Fibroblast of skin of left quadriceps (primary cell): ENCODE results near the gene SHISA9.

ENCODE experiments used
- DNase-seq, 2 experiments: peaks; one replicate each; pipeline ENCODE4 v3.0.0-alpha.2; 2013; ENCODE audit warnings: low read depth in 2 of 2

Gene SHISA9

DNA sequence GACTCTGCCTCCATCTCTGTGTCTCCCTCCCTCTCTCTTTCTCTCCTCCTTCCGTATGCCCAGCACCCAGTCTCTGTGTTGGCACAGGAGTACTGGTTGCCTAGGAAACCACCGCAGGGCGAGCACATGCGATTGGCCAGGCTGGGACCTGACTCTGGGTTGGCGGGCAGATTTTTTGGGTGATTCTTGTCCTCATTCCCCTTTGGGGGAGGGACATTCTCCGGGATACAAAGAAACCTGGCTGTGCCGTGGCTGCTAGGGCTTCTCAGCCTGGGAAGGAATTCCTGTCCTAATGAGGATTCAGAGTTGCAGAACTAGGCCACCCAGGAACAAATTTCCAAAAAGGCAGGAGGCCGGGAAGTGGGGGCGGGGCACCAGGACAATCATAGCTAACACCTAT, 168.9 kb downstream of the SHISA9 start:
- DNase-seq, result no peak

DNA sequence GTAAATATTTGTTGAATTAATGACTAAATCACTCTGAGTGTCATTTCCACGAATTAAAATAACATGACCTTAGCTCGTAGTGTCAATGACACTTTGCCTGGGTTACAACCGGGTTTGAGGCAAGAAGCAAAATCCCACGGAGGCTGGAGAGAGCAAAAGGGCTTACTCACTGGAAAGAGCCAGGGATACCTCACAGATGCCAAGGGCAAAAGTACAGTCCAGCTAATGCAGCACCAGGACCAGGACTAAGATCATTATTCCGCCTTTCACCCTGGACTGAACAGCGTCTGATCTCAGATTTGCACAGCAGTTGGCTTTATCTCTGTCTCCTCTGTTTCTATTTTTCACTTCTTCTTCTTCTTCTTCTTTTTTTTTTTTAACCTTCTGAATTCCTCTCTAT, 175.5 kb downstream of the SHISA9 start:
- no peak for DNase-seq

DNA sequence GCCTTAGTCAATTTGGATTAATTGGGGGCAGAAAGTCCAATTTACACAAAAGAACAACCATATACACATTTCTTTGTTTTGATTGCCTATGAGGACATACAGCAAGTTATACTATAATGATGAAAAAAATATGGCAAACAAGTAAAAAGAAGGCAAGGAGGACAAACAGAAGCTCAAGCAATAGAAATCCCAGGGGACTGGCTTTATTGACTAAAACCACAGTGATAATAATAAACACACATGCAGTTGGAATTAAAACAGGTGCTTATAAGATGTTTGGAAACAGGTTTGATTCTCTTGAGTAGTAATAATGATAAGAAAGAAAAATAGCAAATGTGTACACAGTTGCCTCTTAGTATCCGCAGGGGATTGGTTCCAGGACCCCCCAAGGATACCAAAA, 176.4 kb downstream of the SHISA9 start:
- DNase-seq, result no peak

DNA sequence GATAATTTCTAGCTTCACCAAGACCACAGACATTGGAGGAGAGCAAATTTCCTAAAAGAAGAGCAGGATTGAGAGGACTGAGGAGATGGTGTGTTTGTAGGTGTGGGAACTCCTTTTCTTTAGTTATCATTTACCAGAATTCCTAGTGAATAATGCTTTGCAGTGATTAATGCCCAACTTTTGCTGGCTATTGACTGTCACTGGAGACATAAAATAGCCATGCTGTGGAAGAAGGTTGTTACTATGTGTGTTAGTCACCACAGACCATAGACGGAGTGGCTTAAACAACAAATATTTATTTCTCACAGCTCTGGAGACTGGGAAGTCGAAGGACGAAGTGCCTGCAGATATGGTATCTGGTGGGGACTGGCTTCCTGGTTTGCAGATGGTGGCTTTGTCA, 179.1 kb downstream of the SHISA9 start:
- no peak for DNase-seq

DNA sequence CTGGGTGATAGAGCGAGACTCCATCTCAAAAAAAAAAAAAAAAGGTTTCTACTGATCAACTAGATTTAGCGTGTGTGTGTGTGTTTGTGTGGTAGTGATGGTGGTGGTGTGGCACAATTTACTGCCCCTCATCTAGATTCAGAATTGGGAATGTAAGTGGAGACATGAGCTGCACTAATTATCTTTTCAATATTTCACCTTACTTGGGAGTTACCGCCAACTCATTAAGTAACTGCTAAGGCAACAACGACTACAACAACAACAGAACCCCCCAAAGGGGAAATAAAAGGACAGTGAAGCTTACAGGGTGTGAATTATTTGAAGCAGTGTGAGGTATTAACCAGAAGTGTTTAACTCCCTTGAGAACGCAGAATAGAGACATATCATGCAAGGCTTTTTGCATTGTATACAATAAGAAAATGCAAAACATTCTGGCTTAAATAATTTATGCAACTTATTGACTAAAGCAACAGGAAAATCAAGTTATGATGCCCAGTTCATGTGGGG, 180.5 kb downstream of the SHISA9 start:
- no peak for DNase-seq

DNA sequence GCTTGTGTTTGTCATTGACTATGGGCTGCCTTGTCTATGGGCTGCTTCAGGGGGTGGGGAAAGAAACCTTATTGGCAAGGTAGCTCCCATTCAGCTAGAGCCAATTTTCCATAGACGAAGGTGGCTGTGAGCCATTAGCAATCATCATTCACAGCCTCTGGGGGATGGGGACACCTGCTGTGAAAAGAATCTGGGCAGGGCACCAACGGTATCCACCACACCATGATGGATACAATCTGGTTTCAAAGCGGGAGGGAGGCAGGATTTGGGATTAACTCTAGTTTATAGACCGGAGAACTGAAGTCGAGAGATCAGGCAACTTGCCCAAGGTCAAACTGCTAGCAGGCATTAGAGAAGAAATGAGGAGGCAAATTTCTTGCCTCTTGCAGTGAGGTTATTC, 182.3 kb downstream of the SHISA9 start:
- DNase-seq, result no peak

DNA sequence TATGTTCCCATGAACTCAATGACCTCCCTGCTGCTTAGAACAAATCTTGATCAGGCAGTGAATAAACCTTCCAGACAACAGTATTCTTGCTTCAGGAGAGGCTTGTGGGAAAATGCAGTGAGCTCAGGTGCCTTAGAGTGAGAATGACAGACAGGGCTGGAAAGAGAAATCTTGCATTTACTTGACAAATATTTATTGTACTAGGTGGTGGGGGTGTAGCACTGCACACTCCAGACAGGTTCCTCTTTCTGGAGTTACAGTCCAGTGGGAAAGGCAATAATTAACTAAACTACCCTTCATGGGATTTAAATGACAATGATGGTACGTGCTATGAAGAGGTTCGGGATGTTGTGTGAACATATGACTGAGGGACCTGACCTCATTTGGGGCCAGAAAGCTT, 182.9 kb downstream of the SHISA9 start:
- DNase-seq, result no peak

DNA sequence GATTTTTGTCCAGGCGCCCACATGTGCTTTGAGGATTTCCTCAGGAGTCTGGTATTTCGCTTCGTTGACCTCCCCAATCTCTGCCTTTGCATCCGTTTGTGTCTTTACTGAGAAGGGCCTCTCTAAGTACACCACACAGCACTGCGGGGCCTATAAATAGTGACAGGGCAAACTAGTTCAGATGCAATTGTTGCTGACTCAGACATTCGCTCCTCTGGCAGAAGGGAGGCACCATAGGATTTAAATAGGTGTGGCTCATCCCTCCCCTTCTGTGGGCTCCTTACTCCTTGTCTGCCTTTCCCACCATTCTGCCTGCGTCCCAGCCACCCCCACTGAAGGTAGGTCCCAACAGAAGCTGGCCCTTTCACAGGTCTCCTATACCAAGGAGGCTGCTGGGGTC, 192.3 kb downstream of the SHISA9 start:
- DNase-seq, result no peak

DNA sequence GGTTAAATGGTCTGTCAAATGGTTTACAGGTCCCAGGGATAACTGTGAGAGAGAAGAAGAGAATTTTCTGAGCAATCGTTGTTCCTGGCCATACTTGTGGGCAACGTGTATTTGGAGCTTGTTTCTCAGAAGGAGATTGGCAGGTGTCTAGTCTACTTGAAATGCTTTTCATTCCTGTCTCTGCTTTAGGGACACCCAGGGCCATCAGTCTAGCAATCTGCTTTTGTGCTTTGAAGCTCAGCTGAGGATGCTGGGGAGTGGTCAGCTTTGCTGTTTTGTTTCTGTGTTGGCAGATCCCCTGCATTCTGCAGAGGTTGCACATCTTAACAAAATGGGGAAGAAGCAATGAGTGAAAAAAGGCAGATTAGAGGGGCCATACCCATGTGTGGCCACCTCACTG, 193.7 kb downstream of the SHISA9 start:
- DNase-seq, result no peak

DNA sequence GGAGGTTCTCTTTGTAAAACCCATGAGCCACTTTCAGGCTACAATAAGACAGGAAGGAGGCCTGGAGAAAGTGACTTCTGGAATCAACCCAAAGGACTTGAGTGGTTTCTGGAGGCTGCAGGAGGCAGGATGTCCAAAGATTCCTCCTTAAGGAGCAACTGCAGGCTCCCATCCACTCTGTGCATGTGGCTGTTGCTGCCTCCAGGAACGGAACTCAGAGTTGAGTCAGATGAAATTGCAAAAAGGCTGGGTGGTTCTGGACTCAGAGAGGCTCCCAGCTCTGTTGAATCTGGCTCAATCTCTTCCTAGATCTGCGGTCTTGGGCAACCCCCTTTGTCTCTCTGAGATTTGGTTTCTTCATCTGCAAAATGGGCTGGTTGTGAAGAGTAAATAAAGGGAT, 197.1 kb downstream of the SHISA9 start:
- DNase-seq, result no peak

DNA sequence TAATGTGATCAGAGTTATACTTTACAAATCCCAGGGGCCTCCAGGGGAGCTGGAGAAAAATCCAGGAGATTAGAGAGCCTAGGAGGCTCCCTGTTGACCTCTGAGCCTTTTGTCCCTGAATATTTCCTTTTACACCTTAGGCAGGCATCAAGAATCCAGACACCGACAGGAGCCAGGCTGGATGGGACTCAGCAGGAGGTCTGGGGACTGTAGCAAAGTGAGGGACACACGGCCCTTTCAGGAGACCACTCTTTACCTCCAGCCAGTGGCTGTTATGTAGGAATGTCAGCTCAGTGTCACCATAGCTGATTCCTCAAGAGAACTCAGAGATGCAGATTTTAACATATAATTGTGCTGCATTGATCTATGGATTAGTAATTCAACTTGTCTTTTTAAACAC, 198.4 kb downstream of the SHISA9 start:
- DNase-seq, result no peak

DNA sequence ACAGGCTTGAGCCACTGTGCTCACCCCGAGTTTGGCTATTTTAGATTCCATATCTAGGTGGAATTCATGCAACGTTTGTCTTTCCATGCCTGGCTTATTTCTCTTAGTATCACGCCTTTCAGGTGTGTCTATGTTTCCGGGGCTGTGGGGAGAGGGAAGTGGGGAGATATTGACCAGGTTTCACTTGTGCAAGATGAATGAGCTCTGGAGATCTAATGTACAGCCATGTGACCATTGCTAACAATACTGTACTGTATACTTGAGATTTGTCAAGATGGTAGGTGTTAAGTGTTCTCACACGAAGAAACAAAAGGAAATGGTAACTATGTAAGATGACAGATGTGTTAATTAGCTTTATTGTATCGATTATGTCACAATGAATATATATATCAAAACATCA, 199.6 kb downstream of the SHISA9 start:
- no peak for DNase-seq

DNA sequence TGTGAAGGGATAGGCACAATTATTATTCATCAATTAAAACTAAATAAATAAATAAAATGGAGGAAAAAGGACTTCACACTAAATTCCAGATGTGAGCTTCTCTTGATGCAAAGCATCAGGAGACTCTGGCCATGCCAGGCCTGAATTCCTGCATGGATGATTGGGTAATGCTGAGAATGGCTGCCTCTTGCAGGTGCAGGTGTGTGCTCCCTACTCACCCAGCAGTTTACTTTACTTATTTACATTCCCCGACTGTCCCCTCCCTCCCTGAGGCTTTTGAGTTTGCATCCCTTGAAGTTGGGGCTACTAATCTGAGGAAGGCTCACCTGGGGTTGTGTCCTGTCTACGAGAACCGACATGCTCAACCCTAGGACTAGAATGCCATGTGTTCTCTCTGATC, 200.4 kb downstream of the SHISA9 start:
- no peak for DNase-seq

DNA sequence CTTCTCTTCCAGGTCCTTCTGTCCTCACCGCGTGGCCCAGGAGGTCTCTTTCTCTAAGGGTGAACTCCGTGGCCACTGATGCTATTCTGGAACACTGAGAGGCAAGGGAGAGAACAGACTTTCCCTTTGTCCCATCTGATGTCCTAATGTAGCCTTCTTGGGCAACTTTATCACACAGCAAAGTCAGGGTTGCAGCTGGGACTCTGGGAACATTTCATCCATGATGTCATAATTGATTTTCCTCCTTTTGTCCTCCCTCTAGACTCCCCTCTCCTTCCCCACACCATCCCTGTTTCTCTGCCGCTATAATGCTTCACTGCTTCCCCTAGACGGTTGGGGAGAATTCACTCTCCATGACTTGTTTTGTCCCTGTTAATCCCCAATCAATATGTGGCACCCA, 201.0 kb downstream of the SHISA9 start:
- no peak for DNase-seq

DNA sequence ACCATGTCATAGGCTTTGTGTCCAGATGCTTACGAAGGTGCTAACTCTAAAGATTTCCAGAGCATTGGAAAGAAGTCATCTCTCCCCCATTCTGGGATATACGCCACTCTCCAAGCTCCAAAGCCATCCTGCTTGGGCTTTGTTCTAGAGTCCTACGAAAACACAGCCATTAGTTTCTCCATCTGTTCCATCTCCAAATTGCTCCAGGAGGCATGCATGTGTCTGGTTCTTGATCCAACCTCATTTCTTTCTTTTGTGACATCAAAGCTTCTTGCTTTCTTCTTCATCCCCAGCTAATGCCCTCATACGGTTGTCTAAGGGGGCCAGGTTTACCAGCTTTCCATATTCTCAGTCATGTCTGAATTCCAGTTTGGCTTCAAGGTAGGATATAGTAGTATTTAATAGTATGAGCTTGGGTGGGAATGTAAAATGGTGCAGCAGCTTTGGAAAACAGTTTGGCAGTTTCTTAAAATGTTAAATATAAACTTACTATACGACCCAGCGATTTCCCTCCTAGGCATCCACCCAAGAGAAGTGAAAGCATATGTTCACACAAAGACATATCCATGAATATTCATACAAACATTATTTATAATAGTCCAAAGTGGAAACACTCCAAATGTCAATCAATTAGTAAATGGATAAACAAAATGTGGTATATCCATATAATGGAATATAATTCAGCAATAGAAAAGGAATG, 202.6 kb downstream of the SHISA9 start:
- no peak for DNase-seq

DNA sequence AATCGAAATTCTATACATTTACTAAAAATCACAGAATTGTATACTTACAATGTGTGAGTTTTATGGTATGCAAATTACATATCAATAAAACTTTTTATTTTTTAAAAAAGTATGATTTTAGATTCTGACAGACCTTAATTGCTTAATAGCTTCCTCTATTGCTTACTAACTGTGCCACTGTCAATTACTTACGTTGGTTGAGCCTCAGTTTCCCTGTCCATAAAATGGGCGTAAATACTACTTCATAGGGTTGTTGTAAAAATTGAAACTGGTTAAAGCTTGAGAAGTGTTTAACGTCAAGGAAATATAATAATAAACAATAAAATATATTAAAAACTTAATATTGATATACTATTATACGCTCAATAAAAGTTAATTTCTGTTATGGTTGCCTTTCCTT, 203.4 kb downstream of the SHISA9 start:
- no peak for DNase-seq

DNA sequence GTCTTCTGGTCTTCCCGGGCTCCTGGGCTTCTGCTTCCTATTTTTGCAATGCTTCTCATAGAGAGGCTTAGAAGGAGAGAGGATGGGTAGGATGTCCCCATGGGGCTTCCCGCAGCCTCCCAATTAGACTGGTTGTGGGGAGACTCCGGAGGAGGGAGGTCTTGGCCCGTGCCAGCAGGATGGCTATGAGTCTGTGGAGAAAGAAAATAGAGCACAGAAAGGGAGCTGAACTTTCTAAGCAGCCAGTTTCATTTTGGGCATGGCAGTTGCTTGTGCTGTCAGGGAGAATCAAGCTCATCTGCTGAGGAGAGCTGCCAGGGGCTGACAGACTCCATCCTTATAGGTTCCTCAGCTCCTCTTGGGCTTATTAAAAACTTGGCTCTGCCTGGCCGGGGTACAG, 204.0 kb downstream of the SHISA9 start:
- no peak for DNase-seq

DNA sequence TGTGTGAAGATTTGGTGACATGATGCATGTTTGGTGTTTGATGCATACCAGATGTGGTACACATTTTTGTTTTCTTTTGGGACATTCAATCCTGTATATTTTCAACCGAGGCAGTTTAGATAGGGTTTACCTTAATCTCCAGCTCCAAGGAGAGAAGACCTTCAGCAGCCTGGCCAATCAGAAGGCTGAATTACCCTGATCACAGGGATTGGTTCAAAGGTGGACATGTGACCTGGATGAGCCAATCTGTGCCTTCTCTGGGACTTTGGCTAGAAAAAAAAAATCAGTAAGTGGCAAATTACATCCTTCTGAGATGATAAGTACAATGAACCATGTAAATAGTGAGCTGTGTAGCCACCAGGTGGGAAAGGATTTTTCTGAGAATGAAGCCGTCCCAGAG, 205.1 kb downstream of the SHISA9 start:
- DNase-seq, result no peak

DNA sequence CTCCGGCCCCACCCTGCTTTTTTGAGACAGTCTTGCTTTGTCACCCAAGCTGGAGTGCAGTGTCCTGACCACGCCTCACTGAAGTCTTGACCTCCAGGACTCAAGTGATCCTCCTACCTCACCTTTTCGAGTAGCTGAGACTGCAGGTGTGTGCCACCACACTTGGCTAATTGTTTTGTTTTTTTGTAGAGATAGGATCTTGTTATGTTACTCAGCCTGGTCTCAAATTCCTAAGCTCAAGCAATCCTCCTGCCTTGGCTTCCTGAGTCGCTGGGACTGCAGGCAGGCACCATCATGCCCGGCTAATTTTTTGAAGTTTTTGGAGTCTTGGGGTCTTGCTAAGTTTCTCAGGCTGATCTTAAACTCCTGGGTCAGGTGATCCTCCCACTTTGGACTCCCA, 206.7 kb downstream of the SHISA9 start:
- DNase-seq, result no peak

DNA sequence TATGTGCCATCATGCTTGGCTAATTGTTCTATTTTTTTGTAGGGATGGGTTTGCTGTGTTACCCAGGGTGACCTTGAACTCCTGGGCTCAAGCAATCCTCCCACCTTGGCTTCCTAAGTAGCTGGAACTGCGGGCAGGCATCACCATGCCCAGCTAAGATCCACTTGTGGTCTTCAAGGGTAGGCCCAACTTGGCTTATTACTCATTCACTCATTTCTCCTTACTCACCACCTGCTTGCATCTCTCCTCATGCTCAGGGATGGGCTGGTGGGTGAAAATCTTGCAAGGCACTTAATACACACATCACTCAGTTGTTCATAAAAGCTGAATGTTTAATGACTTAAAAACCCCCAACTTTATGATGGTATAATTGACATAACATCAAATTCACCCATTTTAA, 207.8 kb downstream of the SHISA9 start:
- no peak for DNase-seq

DNA sequence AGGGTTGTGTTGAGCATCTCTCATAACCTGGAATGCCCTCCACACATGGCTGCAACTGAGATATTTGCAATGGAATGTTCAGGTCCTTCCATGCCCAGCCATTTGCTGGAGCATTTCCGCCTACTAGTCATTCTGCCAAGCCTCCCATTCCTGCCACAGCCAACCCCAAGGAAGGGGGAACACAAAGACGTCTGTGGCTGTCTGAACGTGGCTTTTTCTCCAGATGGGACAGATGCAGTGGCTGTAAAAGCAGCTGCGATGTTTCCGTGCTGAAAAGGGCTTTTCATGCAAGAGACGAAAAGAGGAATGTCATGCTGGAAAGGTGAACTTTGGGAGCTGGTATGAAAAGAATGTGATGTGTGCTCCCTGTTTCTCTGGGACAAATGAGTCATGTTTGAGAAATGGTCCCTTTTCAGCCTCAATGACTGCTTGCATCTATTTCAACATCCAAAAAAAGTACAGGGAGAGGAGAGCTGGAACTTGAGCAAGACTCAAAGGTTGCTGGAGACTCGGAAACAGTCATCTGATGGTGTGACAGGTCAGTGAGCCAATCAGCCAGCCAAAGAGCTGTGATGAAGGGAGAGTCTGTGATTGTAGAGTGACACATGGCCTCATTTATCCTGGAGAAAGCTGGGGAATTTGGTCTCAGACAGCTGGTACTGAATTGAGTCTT, 208.9 kb downstream of the SHISA9 start:
- DNase-seq, result no peak

DNA sequence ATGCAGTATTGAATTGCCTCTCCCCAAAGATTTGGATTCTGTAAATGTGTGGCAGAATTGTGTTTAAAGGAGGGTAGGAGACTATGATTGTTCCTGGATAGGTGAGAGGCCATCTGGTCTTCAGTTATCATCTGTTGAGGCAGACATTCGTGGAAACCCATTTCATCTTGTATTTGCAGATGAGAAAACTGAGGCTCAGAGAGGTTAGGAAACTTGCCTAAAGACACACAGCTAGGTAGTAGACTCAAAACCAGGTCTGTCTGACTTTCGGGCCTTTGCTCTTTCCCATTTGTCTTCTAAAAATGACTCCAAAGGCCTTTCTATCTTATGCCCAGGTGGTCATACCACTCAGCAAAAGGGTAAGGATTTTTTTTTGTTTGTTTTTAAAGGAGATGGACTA, 210.3 kb downstream of the SHISA9 start:
- DNase-seq, result no peak

DNA sequence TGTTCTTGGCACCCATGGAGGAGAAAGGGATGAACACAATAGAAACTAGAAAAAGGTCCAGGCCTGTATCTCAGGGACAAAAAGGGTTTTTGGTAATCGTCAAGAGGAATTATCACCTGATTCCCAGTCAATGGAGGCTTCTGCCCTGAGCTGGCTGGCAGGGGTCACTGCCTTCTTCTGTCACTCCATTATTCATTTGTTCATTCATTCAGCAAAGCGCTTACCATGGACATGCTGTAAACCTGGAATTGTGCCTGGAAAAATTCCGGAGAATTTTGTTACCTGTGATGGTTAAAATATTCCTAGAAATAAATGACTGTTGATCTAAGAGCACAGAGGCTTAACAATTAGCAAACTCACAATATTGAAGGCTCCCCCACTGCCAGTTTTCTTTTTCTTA, 212.3 kb downstream of the SHISA9 start:
- no peak for DNase-seq

DNA sequence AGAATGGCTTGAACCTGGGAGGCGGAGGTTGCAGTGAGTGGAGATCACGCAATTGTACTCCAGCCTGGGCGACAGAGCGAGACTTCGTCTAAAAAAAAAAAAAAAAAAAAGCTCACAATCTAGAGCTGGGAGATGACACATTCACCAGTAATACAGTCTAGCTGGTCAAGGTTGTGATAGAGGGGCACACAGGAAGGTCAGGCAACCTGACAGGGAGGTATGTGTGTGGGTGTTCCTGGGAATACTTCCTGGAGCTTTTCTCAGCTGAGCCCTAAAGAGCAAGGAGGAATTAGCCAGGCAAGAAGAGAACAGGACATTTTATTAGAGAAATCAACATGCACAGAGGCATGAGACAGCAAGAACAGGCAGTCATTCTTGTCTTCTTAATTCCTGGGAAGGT, 216.7 kb downstream of the SHISA9 start:
- DNase-seq, result no peak
